NCI-H1694 (cell line): ENCODE data around the gene KRT15.

Experiments used
- DNase-seq: peaks from one replicate; lab custom pipeline; 2025; lab: John Stamatoyannopoulos, UW

KRT15 gene

GRCh38 chr17:41518789-41519449 lies at the start of gene KRT15:
TSS of gene KRT15 (minus strand) at chr17:41518890. CDS start at chr17:41518827, 63 bp downstream.
- peak; percentile 62 for DNase-seq

DNA sequence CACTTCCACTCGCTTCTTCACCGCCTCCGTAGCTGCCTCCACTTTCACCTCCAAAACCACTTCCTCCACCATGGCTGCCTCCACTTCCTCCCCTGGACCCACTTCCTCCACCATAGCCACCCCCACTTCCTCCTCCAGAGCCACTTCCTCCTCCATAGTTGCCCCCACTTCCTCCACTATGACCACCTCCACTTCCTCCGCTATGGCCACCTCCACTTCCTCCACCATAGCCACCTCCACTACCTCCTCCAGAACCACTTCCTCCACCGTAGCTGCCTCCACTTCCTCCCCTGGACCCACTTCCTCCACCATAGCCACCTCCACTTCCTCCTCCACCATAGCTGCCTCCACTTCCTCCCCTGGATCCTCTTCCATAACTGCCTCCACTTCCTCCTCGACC lies 48.6 kb upstream of the KRT15 start:
- DNase-seq, result no peak

DNA sequence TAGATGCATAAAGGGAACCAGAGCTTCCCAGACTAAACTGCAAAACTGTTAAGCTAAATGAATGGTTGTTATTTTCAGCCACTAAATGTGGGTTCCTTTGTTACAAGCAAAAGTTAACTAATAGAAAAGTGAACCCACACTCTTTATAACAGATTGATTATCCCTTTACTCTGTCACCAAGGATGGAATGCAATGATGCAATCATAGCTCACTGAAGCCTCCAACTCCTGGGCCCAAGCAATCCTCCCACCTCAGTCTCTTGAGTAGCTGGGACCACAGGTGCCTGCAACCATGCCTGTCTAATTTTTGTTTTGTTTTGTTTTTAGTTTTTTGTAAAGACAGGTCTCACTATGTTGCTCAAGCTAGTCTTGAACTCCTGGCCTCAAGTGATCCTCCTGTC lies 46.6 kb upstream of the KRT15 start:
- no peak for DNase-seq

- no peak for DNase-seq
Observed at GRCh38 chr17:41563607-41564170, 45.0 kb upstream of the KRT15 start.

- DNase-seq, result no peak
Observed at GRCh38 chr17:41561554-41561953, 42.9 kb upstream of the KRT15 start.

DNA sequence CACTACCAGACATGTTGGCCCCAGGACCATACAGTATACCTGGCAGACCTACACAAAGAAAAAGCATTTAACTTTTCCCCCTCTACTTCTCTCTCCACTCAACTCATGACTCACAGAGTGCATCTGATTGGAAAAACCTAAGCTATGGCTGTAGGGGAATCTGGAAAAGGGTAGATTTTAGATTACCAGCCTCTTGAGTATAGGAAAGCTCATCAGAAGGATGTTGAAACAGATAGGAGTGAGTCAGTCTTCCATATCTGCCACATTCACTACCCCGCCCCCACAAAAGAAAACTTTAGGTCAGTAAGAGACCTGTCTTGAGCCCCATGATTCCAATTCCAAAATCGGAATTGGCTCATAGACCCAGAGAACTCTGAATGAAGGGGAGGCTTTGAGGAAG lies 40.9 kb upstream of the KRT15 start:
- no peak for DNase-seq

DNA sequence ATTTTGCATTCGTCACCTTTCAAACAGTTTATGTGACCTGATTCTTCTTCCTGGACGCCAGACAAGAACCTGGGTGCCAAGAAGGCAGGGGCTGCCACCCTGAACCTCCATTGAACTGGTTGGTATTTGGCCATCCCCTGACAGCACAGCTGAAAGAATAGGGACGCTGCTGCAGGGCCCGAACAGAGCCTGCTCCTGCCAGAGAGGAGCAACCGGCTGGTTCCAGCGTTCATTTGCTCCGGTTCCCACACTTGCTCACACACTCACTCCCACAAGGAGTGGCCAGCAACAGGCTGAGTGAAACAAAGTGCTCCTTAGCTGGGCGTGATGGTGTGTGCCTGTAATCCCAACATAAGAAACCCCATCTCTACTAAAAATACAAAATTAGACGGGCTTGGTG lies 38.2 kb upstream of the KRT15 start:
- no peak for DNase-seq

DNA sequence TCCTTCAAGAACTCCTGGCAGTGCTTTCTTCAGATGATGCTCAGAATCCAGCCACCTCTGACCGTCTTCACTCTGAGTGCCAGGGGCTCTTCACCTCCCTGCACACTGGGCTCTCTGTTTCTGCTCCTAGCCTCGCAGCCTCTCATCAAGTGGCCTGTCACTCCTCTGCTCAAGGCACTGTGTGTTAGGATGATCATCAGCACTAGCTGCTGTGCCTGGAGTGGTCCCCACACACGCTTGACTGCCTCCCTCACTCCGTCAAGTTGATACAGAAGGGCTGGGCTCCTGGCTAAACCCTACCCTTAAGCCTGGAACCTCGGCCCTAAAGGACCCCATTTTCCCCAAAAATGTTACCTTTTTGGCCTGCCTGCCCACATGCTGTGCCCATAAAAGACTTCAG lies 37.6 kb upstream of the KRT15 start:
- DNase-seq, result no peak

DNA sequence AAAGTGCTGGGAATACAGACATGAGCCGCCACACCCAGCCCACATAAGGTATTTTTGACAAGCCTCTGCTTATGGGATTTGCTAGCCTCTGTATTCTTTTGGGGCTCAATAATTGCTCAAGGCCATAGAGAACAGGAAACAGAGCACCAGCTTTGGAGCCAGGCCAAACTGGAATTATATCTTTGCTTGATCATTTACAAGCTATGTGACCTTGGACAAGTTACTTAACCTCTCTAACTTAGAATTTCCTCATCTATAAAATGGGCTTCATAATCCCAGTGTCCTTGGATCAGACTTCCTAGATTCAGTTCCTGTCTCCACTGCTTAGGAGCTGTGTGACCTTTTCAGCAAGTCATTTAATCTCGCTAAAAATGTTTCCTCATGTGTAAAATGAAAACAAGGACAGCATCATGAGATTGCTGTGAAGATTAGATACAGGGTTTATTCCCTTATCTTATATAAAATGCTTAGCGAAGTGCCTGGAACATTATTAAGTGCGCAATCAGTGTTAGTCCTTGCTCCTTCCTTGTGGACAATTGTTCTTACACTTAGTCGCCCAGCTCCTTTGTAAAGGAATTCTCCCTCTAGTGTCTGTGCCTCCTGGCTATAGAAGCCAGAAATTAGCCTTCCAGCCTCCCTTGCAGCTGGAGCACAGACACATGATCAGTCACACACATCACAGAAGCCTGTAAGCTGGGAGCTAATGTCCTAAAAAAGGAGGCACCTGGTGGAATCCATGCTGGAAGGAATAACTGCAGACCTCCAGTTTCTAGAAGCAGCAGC lies 36.6 kb upstream of the KRT15 start:
- DNase-seq, result no peak

DNA sequence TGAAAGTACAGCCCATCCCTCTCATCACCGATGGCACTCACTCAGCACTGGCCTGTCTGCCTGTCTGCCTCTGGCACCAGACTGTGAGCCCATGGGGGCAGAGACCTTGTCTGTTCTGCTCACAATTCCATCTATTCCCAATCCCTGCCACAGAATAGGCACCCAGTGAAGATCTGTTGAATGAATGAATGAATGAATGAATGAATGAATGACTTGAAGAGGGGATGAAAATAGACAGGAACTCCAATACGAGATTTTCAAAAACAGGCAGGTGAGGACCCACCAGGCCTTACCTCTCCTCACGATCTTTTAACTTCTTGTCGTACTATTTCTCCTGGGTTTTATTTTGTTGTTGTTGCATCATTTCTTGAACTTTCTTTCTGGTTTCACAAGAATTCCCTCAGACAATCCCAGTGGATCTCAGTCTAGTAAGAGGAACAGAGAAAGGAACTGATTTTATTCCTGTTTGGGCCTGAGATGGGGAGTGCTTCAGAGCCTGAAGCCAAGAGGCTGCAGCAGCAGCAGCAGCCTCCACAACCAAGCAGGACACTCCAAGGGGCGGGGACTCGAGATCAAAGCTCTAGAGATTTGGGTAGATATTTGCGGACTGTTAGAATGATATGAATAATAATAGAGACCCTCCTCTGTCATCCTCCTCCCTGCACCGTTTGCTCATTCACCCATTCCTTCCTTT lies 35.4 kb upstream of the KRT15 start:
- no peak for DNase-seq

GRCh38 chr17:41553176-41553575 lies 34.5 kb upstream of the KRT15 start:
- DNase-seq, result no peak

- no peak for DNase-seq
Observed at GRCh38 chr17:41552455-41552854, 33.8 kb upstream of the KRT15 start.

- no peak for DNase-seq
Observed at GRCh38 chr17:41551365-41551764, 32.7 kb upstream of the KRT15 start.

DNA sequence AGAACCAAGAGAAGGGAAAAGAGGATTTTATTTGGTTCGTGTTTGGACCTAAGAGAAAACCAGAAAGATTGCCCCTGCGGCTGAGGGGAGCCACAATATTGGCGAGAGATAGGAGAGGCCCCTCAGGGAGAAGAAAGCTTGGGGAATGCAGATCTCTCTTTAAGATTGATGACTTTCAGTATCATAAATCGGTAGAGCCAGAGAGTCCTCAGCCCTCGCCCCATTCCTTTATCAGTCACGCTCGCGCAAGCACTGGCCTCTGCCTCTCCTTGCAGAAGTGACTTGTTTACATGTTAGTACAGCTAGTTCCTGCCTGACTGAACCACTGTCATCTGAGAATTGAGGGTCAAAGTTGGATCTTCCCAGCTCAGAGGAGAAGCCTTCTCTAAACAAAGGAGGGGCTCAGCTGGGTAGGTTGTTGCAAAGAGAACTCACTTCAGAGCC lies 30.9 kb upstream of the KRT15 start:
- DNase-seq, result no peak

DNA sequence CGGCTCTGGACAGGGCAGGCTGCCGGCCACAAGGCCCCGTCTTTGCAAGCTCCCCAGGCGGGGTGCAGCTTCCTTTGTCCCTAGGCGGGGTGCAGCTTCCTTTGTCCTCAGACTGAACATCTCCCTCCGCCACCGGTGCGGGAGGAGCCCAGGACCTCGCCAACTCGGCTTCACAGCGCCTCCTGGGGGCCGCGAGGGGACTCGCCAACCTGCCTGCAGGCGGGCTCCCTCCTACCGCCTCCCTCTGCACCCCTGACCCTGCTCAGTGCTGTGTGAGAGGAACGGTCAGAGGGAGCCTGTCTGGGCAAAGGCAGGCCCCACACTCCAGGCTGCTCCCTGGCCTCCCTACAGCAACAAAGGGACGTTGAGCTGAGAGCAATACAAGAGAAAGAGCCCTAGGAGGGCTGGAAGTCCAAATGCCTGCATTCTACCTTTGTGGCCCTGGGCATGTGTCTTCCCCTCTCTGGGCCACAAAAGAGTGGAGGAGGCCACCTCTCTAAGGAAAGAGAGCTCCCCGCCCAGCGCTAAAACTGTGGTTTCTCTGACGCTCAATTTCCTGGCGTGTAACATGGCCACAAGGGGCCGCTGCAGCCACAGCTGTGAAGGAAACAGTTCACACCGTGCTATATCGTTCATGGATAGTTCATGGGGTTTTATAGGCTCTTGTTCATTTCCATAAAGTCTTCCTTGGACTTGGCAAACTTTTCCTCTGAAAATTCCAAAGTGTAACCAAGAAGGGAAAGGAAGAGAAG lies 30.3 kb upstream of the KRT15 start:
- peak; percentile 91 for DNase-seq

GRCh38 chr17:41547921-41548843 lies 29.5 kb upstream of the KRT15 start:
- DNase-seq, result no peak

DNA sequence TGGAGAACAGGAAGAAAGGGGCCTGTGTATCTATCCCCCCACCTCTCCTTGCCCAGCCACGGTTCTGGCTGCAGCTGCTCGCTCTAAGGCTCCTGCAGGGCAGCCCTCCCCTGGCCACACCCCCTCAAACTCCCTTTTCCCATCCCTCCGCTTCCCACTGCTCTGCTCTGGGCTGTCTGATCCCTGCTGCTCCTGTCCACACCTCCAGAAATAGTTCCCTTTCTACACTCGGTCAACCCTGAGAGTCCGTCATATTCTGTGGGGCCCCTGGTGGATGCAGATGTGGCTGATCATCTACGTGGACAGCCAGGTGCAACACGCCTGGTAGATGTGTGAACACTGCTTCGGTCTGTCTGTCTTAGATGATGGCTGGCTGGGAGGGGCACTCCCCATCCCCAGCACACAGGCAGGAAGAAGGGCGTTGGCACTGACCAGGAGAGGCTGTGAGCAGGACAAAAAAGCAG lies 28.7 kb upstream of the KRT15 start:
- no peak for DNase-seq

DNA sequence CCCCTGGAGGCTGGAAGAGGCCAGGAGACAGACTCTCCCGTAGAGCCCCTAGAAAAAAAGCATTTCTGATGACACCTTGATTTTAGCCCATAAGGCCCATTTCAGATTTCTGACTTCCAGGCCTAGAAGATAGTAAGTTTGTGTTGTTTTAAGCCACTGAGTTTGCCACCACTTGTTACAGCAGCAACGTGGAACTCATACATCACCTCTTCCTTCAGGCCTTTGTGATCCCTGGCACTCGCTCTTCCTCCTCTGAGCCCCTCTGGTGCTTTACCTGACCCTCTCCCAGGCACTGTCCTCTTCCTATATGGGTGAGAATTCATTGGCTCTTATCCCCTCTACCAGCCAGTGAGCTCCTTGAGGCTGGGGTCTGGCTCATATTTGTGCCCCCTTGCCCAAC lies 28.1 kb upstream of the KRT15 start:
- DNase-seq, result no peak

GRCh38 chr17:41545829-41546410 lies 27.2 kb upstream of the KRT15 start:
- no peak for DNase-seq

DNA sequence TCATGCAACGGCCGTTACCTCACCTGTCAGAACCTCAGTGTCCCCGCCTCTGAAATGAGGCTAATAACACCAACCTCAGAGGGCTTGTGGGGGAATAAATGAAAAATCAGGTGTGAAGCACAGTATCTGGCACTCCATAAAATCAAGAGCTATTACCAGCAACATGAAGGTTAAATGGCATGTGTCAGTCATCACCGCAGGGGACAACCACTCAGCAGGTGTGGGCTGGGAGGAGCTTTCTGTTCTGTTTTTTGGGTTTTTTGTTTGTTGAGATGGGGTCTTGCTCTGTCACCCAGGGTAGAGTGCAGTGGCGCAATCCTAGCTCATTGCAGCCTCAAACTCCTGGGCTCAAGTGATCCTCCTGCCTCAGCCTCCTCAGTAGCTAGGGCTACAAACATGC lies 26.2 kb upstream of the KRT15 start:
- no peak for DNase-seq
